HG02973 (cell line): Measurements from ENCODE around the gene RNF125.
A peak's percentile ranks its signal among the peaks of the same experiment; 100 is the strongest.
"Not testable (repeated sequence)": the region's sequence is repeated elsewhere in the genome, so short reads cannot be mapped to it uniquely, and the experiment has no call there.

Experiments
- ATAC-seq: cut with Tn5 transposase; IDR thresholded peaks from one replicate; pipeline ENCODE4 v1.9.1; 2021; ENCODE audit warnings: moderate library complexity; ENCODE audit not compliant: unreplicated experiment

The RNF125 gene

GRCh38 chr18:32083781-32084180, 65.2 kb downstream of the RNF125 start:
- ATAC-seq: no peak

DNA sequence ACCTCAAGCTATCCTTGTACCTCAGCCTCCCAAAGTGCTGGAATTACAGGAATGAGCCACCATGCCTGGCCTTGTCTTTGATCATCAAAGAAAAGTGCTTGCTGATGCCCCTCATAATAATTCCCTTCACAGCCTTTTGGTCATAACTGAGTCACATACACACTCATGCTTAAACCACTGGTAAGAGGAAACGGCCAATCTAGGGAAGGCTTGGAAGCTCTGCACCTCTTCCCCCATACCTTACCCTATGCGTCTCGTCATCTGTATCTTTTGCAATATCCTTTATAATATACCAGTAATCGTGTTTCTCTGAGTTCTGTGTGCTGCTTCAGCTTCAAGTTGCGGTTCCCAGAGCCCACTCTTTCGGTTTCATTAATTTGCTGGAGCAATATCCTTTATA, 68.3 kb downstream of the RNF125 start:
- no peak for ATAC-seq

DNA sequence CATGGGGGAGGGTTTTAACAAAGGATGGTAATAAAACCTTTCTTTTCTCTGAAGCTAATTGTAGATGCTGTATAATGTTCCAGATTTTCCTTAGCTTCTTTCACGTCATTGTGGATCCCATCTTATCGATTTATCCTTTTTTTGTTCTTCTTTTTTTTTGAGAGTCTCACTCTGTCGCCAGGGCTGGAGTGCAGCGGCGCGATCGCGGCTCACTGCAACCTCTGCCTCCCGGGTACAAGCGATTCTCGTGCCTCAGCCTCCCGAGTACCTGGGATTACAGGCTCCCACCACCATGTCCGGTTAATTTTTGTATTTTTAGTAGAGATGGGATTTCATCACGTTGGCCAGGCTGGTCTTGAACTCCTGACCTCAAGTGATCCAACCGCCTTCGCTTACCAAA, 72.2 kb downstream of the RNF125 start:
- ATAC-seq: not testable (repeated sequence)

DNA sequence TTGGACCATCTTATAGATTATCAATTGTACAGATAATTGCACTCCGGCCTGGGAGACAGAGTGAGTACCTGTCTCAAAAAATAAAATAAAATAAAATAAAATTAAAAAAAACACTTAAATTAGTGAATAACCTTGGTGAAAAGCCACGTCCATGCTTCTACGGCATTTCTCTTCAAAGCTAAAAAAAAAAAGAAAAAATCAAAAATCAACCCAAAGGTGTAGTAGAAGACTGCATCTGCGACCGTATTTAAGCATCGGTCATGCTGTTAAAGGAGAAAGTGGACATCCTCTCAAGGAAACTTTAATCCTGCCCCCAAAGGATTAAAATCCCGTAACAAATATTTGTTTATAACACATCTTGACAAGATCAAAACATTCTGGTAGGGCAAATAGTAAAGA, 72.7 kb downstream of the RNF125 start:
- no peak for ATAC-seq

GRCh38 chr18:32091724-32092421, 73.2 kb downstream of the RNF125 start, which contains the start of gene RNF138:
Gene RNF138, plus strand, starts transcription at chr18:32091874. Its CDS starts 903 bp downstream, at chr18:32092777.
- peak; percentile 54 for ATAC-seq

DNA sequence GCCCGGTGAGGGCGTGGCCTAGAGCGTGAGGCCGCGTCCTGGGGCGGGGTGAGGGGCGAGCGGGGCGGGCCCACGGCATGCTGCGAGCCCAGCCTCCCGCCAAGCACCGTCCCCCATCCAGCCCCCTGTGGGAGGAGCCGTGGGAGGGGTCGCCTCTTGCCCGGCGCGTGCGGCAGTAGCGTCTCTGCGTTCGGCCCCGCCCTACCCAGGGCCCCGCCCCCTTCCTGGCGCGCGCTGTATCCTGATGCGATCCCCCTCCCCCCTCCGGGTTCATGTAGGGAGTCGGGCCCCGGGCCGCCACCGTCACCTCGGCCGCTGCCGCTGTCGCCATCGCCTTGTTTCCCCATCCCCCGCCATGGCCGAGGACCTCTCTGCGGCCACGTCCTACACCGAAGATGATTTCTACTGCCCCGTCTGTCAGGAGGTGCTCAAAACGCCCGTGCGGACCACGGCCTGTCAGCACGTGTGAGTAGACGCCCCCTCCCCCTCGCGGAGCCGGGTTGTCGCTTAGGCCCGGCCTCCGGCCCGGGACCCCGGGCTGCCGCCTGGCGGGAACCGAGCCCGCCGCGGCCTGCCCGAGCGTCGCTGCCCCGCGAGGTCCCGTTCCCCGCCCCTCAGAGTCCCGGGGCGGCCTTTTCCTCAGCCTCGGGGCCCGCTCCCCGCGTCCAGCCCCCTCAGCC, 73.9 kb downstream of the RNF125 start:
- peak; percentile 75 for ATAC-seq

GRCh38 chr18:32093102-32093511, 74.5 kb downstream of the RNF125 start:
- ATAC-seq: peak; percentile 24

DNA sequence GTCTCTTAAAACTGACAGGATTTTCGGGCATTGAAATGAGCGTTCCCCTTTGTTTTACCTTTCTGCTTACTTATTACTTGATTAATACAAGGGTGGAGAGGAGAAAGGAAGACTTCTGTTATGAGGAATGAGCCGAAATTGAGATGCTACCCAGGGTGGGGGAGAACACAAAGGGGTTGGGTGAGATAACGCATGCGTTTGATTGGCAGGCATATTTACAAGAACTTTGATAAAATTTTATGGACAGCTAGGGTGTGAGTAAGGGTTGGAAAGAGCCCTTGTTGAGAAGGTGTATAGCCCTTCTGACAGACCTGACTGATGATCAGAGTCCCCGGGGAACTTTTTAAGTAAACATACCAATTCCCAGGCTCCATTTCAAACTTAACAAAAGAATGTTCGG, 74.9 kb downstream of the RNF125 start:
- ATAC-seq: no peak

GRCh38 chr18:32095192-32095899, 76.7 kb downstream of the RNF125 start:
- ATAC-seq: no peak

DNA sequence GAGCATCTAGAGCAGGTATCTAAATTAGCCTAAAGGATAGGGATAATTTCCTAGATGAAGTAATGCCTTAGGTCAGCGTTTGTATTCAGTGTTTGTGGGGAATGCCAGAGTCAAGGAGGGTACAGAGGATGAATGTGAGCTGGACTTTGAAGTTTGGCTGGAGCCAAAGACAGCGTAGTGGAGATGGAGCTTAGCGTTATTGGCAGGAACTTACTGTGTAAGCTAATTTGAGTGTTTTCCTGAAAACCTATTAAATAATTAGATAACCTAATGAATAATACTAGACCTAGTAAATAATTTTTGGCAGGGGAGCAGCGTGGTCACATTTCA, 77.2 kb downstream of the RNF125 start:
- no peak for ATAC-seq

GRCh38 chr18:32096946-32097345, 78.3 kb downstream of the RNF125 start:
- no peak for ATAC-seq

GRCh38 chr18:32104516-32104915, 85.9 kb downstream of the RNF125 start:
- no peak for ATAC-seq

- no peak for ATAC-seq
These were observed 91.4 kb downstream of the RNF125 start for GRCh38 chr18:32110005-32110404.

GRCh38 chr18:32111706-32112105, 93.1 kb downstream of the RNF125 start:
- no peak for ATAC-seq

DNA sequence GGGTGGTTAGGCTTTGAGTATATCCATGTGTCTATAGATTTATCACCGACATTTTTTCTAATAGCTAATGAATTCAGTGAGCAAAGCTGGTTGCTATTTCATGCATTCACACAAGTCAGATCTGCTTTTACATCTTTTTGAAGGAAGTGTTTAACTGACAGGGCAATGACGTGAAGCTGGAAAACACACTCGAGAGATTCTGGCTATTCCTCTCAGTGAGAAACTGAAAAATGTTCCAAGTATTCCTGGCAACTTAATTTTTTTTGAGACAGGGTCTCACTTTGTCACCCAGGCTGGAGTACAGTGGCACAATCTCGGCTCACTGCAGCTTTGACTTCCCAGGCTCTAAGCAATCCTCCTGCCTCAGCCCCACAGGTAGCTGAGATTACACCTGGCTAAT, 94.2 kb downstream of the RNF125 start:
- ATAC-seq: no peak

DNA sequence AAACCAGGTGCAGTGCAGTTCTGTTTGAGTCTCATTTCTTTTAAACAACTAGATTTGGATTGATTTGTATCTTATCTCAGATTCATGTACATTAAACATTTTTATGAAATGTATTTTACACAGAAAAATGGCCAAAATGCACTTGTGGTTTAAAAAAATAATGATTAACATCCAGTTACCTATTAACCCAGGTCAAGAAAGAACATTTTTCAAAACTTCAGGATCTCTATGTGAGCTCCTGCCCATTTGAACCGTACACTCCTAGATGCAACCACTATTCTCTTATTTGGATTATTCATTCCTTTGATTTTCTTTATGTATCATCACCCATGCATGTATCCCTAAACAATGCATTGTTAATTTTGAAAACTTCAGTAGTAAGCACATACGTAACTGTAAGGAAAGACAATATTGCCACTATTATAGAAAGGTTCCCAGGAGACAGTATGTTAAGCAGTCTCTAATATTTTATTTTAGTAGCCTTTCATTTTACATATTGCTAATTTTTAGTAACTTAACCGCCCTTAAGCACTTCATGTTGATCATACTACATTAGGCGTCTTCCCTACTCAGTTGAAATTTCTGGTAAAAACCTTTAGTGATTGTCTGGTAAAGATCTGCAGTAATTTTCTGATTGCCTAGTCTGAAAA, 95.8 kb downstream of the RNF125 start:
- ATAC-seq: no peak

- no peak for ATAC-seq
These were observed 103.4 kb downstream of the RNF125 start for GRCh38 chr18:32122039-32122438.
